GM19025 (cell line): Measurements from ENCODE around the gene TMEM44.
"Not testable (repeated sequence)": the region's sequence is repeated elsewhere in the genome, so short reads cannot be mapped to it uniquely, and the experiment has no call there.

Source experiments
- ATAC-seq: cut with Tn5 transposase; IDR thresholded peaks from one replicate; pipeline ENCODE4 v1.9.1; 2021; ENCODE audit warnings: mild to moderate bottlenecking, low read depth, moderate library complexity; ENCODE audit not compliant: unreplicated experiment

Gene TMEM44

GRCh38 chr3:194559530-194559929 is 73.7 kb downstream of the TMEM44 start:
- ATAC-seq = no peak

GRCh38 chr3:194556086-194557056 is 76.8 kb downstream of the TMEM44 start:
- no peak for ATAC-seq

DNA sequence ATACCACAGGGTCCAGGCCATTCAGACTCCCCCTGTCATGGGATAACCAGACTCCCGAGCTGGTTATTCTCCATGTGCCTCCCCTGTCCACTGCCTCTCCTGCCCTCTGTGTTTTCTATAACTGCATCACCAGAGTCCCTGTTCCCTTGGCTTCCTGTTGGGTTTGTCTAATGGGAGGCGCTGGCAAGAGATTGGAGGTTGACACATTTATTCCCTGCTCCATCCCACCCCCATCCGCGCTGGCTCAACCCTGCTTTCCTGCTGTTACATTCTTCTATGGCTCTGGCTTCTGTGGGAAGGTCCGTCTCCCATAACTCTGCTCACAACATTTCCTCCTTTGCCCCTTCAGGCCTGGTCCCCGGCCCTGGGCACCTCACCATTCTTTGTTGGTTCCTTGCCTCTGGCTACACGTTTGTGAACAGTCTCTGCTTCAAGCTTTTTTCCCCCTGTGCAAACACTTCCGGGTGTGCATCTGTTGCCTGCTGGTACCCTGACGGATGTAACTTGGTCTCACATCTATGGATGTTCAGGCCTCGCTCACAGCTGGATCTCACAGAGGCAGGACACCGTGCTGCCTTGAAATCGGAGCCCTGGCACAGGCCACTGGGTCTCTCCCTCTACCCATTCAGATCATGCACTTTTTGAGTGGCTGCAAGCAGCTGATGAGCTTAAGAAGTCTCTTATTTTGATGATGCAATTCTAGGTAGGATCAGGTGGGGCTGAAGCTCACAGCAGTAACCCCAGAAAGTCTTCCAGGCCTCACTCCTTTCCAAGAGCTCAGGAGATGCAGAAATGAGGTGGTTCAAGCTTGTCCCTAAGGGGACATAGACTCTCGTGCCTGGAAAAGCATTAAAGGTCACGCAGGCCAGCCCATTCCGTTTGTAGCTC is 77.8 kb downstream of the TMEM44 start:
- ATAC-seq = no peak

DNA sequence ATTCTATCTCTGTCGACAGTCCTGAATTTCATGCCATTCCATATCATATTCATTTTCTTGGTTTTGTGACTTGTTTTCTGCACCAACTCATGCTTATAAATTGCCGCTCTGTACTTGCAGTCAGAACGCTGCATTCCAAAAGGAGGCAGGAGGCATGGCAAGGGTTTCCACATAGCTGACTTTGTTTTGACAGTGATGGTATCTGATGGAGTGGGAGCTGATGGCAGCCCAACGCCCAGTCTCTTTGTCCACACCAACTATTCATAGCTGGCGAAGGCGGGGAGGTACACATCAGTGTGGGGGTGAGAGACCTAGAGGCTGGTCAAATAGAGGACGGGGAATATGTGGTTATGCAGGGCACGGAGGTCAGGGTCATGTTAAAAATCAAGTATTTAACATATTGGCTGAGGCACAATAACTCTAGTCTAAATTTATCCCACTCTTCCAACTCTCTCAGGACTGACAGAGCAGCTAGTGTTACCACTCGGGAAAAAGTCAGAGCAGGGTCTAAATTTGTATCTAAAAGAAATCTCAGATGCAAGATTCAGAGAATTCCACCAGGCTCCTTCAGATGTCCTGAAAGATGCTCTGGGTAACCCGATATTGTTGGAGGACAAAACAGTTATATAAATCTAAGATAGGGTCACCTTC is 78.6 kb downstream of the TMEM44 start:
- no peak for ATAC-seq

GRCh38 chr3:194552327-194552949 is 80.8 kb downstream of the TMEM44 start:
- ATAC-seq = no peak

DNA sequence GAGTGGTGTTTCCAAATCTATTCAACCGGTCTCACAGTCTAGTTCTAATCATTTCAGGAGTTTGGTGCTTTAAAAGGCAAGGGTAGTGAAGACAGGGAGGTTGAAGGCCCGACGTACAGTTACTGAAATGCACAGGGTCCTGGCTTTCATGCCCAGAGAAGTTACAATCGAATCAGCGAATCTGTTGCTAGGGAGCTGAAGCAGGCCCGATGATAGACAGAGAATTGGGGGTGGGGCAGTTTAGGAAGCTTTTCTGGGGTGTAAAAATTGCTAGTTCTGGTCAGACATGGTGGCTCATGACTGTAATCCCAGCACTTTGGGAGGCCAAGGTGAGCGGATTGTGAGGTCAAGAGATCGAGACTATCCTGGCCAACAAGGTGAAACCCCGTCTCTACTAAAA is 83.4 kb downstream of the TMEM44 start:
- no peak for ATAC-seq

DNA sequence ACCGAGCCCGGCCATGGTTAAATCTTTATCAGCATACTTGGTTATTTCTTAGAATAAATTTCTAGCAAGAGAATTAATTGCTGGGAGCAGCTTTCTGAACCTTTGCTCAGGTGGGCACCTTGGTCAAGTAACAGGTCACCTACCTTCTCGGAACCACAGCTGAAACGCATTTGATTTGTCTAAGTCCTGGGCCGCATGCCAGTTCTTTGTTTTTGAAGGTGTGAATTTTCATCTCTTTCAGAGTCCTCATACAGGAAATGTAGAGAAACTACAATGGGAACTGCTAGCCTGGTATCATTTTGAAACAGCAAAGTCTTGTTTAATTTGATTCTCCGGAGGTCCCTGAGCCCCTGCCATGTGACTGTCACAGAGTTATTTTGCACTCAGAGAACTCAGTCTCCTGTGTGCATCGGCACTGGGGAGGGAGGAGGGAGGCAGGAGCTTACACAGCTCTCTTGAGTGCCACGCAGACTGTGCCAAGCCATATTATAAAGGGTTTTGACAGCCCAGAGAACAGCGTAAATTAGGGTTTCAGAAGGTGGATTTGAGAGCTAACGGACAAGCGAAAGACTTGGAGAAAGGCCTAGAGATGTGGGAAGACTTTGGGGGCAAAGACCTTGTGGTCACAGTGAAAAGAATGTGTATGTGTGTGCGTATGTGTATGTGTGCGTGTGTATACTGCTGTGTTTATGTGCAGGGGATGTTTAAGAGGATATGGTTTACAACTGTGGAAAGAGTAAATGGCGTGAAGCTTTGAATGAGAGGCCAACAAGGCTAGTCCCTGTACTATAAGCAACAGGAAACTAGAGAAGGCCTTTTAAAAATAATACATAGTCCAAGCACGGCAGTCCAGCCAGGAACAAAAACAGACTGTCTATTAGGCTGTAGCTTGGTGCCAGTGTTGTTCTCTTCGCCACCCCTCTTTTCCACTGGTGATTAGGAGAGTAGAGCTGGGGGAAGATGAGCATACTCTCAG is 84.6 kb downstream of the TMEM44 start:
- ATAC-seq = no peak

GRCh38 chr3:194547042-194547441 is 86.2 kb downstream of the TMEM44 start:
- no peak for ATAC-seq

DNA sequence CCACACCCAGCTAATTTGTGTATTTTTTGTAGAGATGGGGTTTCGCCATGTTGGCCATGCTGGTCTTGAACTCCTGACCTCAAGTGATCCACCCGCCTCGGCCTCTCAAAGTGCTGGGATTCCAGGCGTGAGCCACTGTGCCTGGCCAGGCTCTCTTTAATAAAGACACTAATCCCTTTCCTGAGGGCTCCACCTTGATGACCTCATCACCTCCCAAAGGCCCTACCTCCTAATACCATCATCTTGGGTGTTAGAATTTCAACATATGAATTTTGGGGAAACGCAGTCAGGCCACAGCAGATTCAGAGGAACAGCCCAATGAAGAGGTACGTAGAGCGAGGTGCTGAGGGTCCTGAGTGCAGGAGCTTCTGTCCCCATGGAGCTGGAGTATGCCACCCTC is 87.7 kb downstream of the TMEM44 start:
- ATAC-seq = not testable (repeated sequence)

DNA sequence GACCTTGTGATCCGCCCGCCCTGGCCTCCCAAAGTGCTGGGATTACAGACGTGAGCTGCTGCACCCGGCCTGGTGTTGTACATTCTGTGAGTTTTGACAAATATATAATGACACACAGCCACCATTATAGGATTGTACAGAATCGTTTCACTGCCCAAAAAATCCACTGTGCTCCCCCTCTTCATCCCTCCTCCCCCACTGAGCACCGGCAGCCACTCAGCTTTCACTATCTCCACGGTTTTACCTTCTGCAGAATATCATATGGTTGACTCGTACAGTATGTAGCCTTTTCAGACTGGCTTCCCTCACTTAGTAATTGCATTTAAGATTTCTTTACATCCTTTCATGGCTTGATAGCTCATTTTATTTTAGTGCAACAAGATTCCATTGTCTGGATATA is 89.7 kb downstream of the TMEM44 start:
- ATAC-seq = no peak

DNA sequence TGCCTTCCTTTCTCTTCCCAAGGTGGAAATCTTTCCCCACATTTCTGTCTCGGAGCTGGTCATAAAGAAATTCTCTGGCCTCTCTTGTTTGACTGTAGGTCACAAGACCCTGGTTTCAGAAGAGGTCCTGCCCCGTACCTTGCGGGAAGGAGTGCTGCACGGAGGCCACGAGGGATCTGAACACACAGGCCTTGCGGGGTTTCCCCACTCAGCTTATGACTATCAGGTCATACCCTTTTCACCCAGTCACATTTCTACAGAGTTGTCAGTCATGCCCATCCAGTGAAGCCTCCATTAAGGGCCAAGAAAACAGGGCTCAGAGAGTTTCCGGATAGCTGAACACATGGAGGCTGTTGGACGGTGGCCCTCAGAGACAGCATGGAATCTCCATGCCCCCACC is 91.7 kb downstream of the TMEM44 start:
- ATAC-seq = peak; percentile 58

GRCh38 chr3:194540274-194540905 is 92.8 kb downstream of the TMEM44 start:
- no peak for ATAC-seq

DNA sequence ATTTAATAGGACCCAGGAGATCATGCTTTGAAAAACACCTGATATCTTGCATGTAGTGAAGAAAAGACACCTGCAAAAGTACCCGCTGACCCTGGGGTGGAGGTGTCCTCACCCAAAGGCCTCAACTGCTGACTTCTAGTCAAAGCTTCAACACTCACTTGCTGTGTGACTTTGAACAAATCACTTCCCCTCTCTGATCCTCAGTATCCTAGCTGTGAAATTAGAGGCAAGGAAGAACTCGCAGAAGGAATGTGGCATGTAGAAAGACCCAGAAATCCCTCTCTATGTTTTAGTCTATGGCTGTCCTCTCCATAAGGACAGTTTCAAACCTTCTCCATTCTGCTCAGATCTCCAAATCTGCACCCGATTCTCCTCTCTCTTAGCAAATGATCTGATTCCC is 93.7 kb downstream of the TMEM44 start:
- ATAC-seq = no peak

DNA sequence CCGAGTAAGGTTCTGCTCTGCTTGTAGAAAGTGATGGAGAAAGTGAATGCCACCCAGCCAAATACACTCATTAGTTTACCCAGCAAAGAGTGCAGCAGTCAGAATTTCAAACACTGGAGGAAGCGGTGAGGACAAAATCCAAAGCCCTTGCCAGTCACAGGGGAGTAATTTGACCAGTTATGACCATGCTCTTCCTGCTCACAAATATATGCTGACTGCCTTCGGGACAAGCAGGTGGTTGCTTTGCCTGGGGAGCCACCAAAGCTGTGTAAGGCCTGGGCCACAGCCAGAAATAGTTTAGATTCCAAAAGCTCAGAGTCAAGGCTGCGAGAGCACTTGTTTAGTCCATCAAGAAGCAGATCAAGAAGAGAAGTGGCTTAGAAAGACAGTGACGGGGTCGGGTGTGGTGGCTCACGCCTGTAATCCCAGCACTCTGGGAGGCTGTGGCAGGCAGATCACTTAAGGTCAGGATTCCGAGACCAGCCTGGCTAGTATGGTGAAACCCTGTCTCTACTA is 95.4 kb downstream of the TMEM44 start:
- no peak for ATAC-seq
